Stimulated activated CD8-positive, alpha-beta memory T cell treated with anti-CD3 and anti-CD28 coated beads, Interleukin-4, amount 100 ng/mL, for 48 hours (primary cell): ENCODE results near the gene UMPS.
A peak's percentile ranks its signal among the peaks of the same experiment; 100 is the strongest.

Experiments
- DNase-seq: peaks from one replicate; pipeline ENCODE4 v3.0.0-alpha.2; 2020

The UMPS gene

GRCh38 chr3:124764746-124765145 lies 34.5 kb downstream of the UMPS start:
- DNase-seq = no peak

- no peak for DNase-seq
Measured at GRCh38 chr3:124765197-124765840, 35.1 kb downstream of the UMPS start.

GRCh38 chr3:124766113-124767095 lies 36.2 kb downstream of the UMPS start:
- DNase-seq = no peak

GRCh38 chr3:124767264-124767663 lies 37.0 kb downstream of the UMPS start:
- DNase-seq = no peak

- no peak for DNase-seq
Measured at GRCh38 chr3:124767691-124768090, 37.4 kb downstream of the UMPS start.

GRCh38 chr3:124768812-124769211 lies 38.6 kb downstream of the UMPS start:
- DNase-seq = peak; percentile 39

GRCh38 chr3:124769462-124769861 lies 39.2 kb downstream of the UMPS start:
- no peak for DNase-seq

GRCh38 chr3:124770336-124771082 lies 40.3 kb downstream of the UMPS start:
- DNase-seq = no peak

- DNase-seq = no peak
Measured at GRCh38 chr3:124771083-124771445, 40.8 kb downstream of the UMPS start.

GRCh38 chr3:124772081-124772831 lies 42.0 kb downstream of the UMPS start:
- no peak for DNase-seq

GRCh38 chr3:124773351-124774326 lies 43.4 kb downstream of the UMPS start:
- no peak for DNase-seq

GRCh38 chr3:124774327-124774718 lies 44.1 kb downstream of the UMPS start:
- DNase-seq = no peak

- no peak for DNase-seq
Measured at GRCh38 chr3:124774841-124775402, 44.7 kb downstream of the UMPS start.

GRCh38 chr3:124775877-124776276 lies 45.6 kb downstream of the UMPS start:
- no peak for DNase-seq

- no peak for DNase-seq
Measured at GRCh38 chr3:124776856-124777255, 46.6 kb downstream of the UMPS start.

- DNase-seq = no peak
Measured at GRCh38 chr3:124777762-124778470, 47.7 kb downstream of the UMPS start.

GRCh38 chr3:124779116-124779515 lies 48.9 kb downstream of the UMPS start:
- no peak for DNase-seq

GRCh38 chr3:124779751-124780191 lies 49.5 kb downstream of the UMPS start:
- DNase-seq = no peak

- DNase-seq = no peak
Measured at GRCh38 chr3:124780356-124780755, 50.1 kb downstream of the UMPS start.

- DNase-seq = no peak
Measured at GRCh38 chr3:124780761-124781475, 50.7 kb downstream of the UMPS start.
